GM23338 (cell line): ENCODE data around the gene MTCL1. TPM values are rescaled to one million over a fixed set of nuclear protein-coding genes. Genes with fewer than 3 reads are reported as not detected.

Experiments used
- ATAC-seq: fragments of 200-7000 bp; cut with Tn5 transposase; 3 replicates; pipeline ENCODE4 v1.9.1; 2020
- DNase-seq: peaks from one replicate; pipeline ENCODE4 v3.0.0-alpha.2; 2015; ENCODE audit warnings: low spot score
- H2AFZ ChIP-seq: fragments of 200-600 bp; sonication (generic); 2 replicates; pipeline ENCODE4 v1.8.0; 2016; ENCODE audit warnings: antibody characterized with exemption, mild to moderate bottlenecking, moderate library complexity
- H3F3A ChIP-seq: fragments of 200-600 bp; sonication (generic); replicated peaks from 2 replicates; pipeline ENCODE4 v1.8.0; 2017; ENCODE audit warnings: antibody characterized with exemption, mixed run types, low read depth
- H3K27ac ChIP-seq: fragments of 200-600 bp; sonication (generic); 2 replicates; pipeline ENCODE4 v1.6.1; 2016; ENCODE audit warnings: low read depth
- H3K27me3 ChIP-seq: fragments of 200-600 bp; sonication (generic); 2 replicates; pipeline ENCODE4 v1.8.0; 2016; ENCODE audit warnings: mild to moderate bottlenecking, mixed run types, moderate library complexity; ENCODE audit not compliant: insufficient read depth
- H3K36me3 ChIP-seq: fragments of 200-600 bp; sonication (generic); 2 replicates; pipeline ENCODE4 v1.8.0; 2016; ENCODE audit warnings: mild to moderate bottlenecking; ENCODE audit not compliant: insufficient read depth
- H3K4me1 ChIP-seq: fragments of 200-600 bp; sonication (generic); 2 replicates; pipeline ENCODE4 v1.8.0; 2016; ENCODE audit warnings: mild to moderate bottlenecking, moderate library complexity; ENCODE audit not compliant: insufficient read depth
- H3K4me2 ChIP-seq: fragments of 200-600 bp; sonication (generic); 2 replicates; pipeline ENCODE4 v1.7.1; 2017; ENCODE audit warnings: mixed run types
- H3K4me3 ChIP-seq: fragments of 200-600 bp; sonication (generic); 2 replicates; pipeline ENCODE4 v1.6.1; 2016; ENCODE audit warnings: mixed run types
- H3K79me2 ChIP-seq: fragments of 200-600 bp; sonication (generic); replicated peaks from 2 replicates; pipeline ENCODE4 v1.8.0; 2017; ENCODE audit warnings: mild to moderate bottlenecking; ENCODE audit not compliant: insufficient read depth
- H3K9me2 ChIP-seq: fragments of 200-600 bp; sonication (generic); 2 replicates; pipeline ENCODE4 v1.8.0; 2017; ENCODE audit not compliant: insufficient read depth
- H4K20me1 ChIP-seq: fragments of 200-600 bp; sonication (generic); replicated peaks from 2 replicates; pipeline ENCODE4 v1.8.0; 2017; ENCODE audit warnings: mild to moderate bottlenecking; ENCODE audit not compliant: insufficient read depth
- H3K27ac Mint-ChIP-seq: 2 replicates; pipeline ENCODE4 v1.8.0; 2020; ENCODE audit warnings: inconsistent platforms, mild to moderate bottlenecking, moderate library complexity, mixed read lengths
- H3K27me3 Mint-ChIP-seq: 3 replicates; pipeline ENCODE4 v1.8.0; 2022; ENCODE audit warnings: low read depth, mild to moderate bottlenecking, moderate library complexity, mixed read lengths, inconsistent platforms; ENCODE audit not compliant: insufficient read depth, poor library complexity
- H3K36me3 Mint-ChIP-seq: 3 replicates; pipeline ENCODE4 v1.8.0; 2021; ENCODE audit warnings: low read depth, mild to moderate bottlenecking, inconsistent platforms, moderate library complexity, mixed read lengths
- H3K4me1 Mint-ChIP-seq: 3 replicates; pipeline ENCODE4 v1.8.0; 2020; ENCODE audit warnings: mild to moderate bottlenecking, inconsistent platforms, mixed read lengths
- H3K4me3 Mint-ChIP-seq: 3 replicates; pipeline ENCODE4 v1.8.0; 2021; ENCODE audit warnings: moderate library complexity, mild to moderate bottlenecking, inconsistent platforms, mixed read lengths
- H3K9me3 Mint-ChIP-seq: 3 replicates; pipeline ENCODE4 v1.8.0; 2020; ENCODE audit warnings: moderate library complexity, mild to moderate bottlenecking, inconsistent platforms, mixed read lengths
- CREB1 ChIP-seq: fragments of 250-450 bp; sonication (Bioruptor Pico); IDR thresholded peaks from 2 replicates; pipeline ENCODE4 v1.5.0; 2020; ENCODE audit warnings: low read depth, mild to moderate bottlenecking, moderate library complexity
- CTCF ChIP-seq, 2 experiments: fragments of 200-600 bp in 1 of 2; sonication (generic) in 1 of 2; conservative IDR thresholded peaks; 2 replicates each; pipeline versions ENCODE4 v1.5.1 to v1.6.1; 2016 to 2017; ENCODE audit warnings: antibody characterized with exemption in 2 of 2, low read depth in 2 of 2, mild to moderate bottlenecking in 2 of 2, moderate library complexity in 1 of 2
- ETS1 ChIP-seq: IDR thresholded peaks from 2 replicates; pipeline ENCODE4 v1.6.1; 2016; ENCODE audit warnings: antibody characterized with exemption
- EZH2 ChIP-seq: fragments of 200-600 bp; sonication (generic); IDR thresholded peaks from one replicate; pipeline ENCODE4 v1.8.0; 2017; ENCODE audit warnings: antibody characterized with exemption, mild to moderate bottlenecking, low read depth; ENCODE audit not compliant: unreplicated experiment
- POLR2AphosphoS5 ChIP-seq: IDR thresholded peaks from 2 replicates; pipeline ENCODE4 v1.6.1; 2016; ENCODE audit warnings: antibody characterized with exemption, low read depth
- REST ChIP-seq: IDR thresholded peaks from one replicate; pipeline ENCODE4 v1.6.1; 2018; ENCODE audit warnings: antibody characterized with exemption; ENCODE audit not compliant: unreplicated experiment
- STAT1 ChIP-seq: IDR thresholded peaks from one replicate; pipeline ENCODE4 v1.6.1; 2016; ENCODE audit warnings: antibody characterized with exemption; ENCODE audit not compliant: unreplicated experiment
- ZNF114 ChIP-seq: fragments of 250-450 bp; sonication (Bioruptor Pico); IDR thresholded peaks from 2 replicates; pipeline ENCODE4 v1.5.0; 2020; ENCODE audit warnings: mild to moderate bottlenecking, moderate library complexity
- ZNF331 ChIP-seq: fragments of 250-450 bp; sonication (Bioruptor Pico); IDR thresholded peaks from 2 replicates; pipeline ENCODE4 v1.5.0; 2020; ENCODE audit warnings: low read depth, mild to moderate bottlenecking, moderate library complexity
- ZNF462 ChIP-seq: fragments of 250-450 bp; sonication (Bioruptor Pico); IDR thresholded peaks from 2 replicates; pipeline ENCODE4 v1.5.0; 2020; ENCODE audit warnings: mild to moderate bottlenecking, moderate library complexity
- polyA plus RNA-seq: library from polyadenylated mRNA; unstranded; fragments of >200 nt; fragmentation: Nextera tagmentation; extraction: Ambion mirVana; gene quantifications from 2 replicates; pipeline ENCODE4 v1.2.1, GENCODE V29; 2016
- total RNA-seq: library from RNA; depleted of rRNA; stranded (reverse); fragments of >200 nt; shearing (Covaris generic); gene quantifications from 2 replicates; pipeline ENCODE4 v1.2.3, GENCODE V29; 2014

The MTCL1 gene
- total and polyA plus RNA-seq, 2 experiments from 2014 or later = 14.4 to 45.0 TPM

GRCh38 chr18:8803957-8804356 is 98.6 kb downstream of the MTCL1 start:
- Mint-ChIP-seq H3K36me3 (peaks cover 18% of the 10 kb centered on the region), H3K27ac (no peak overlapping the region), H3K4me1 (peaks cover 35% of the 10 kb centered on the region), H3K4me3 (no peak overlapping the region), H3K9me3 (no peaks in the 10 kb centered on the region), H3K27me3 (peaks cover 2% of the 10 kb centered on the region)
- Histone ChIP-seq H3K4me2 (no peak overlapping the region), H3K79me2 (no peaks in the 10 kb centered on the region), H3F3A (no peaks in the 10 kb centered on the region), H4K20me1 (no peaks in the 10 kb centered on the region), H2AFZ (no peak overlapping the region), H3K27me3 (no peaks in the 10 kb centered on the region), H3K36me3 (peaks cover 4% of the 10 kb centered on the region; the same call in 1 of the 2 replicates), H3K27ac (no peak overlapping the region), H3K4me1 (peaks cover 13% of the 10 kb centered on the region), H3K4me3 (no peak overlapping the region), H3K9me2 (no peaks in the 10 kb centered on the region)
- no peak for ATAC-seq
- TF ChIP-seq ZNF331 (CRISPR knock-in tag) = no peak
- no peak for TF ChIP-seq CREB1 (CRISPR knock-in tag)
- TF ChIP-seq ZNF114 (CRISPR knock-in tag) = no peak
- no peak for TF ChIP-seq EZH2
- TF ChIP-seq STAT1 = no peak
- TF ChIP-seq ZNF462 (CRISPR knock-in tag) = no peak
- no peak for TF ChIP-seq REST
- TF ChIP-seq ETS1 = no peak
- TF ChIP-seq POLR2AphosphoS5 = no peak
- TF ChIP-seq CTCF (conservative IDR thresholded peaks at IDR 0.05; ENCODE audit: low read depth in 2 of 2) = no peak
- DNase-seq = no peak
